Medulla oblongata (tissue), 1 donor: ENCODE data around the gene UBE2J2.

Experiments
- DNase-seq: peaks from one replicate; pipeline ENCODE4 v3.0.0-alpha.2; 2015; ENCODE audit errors: extremely low spot score

Gene UBE2J2

DNA sequence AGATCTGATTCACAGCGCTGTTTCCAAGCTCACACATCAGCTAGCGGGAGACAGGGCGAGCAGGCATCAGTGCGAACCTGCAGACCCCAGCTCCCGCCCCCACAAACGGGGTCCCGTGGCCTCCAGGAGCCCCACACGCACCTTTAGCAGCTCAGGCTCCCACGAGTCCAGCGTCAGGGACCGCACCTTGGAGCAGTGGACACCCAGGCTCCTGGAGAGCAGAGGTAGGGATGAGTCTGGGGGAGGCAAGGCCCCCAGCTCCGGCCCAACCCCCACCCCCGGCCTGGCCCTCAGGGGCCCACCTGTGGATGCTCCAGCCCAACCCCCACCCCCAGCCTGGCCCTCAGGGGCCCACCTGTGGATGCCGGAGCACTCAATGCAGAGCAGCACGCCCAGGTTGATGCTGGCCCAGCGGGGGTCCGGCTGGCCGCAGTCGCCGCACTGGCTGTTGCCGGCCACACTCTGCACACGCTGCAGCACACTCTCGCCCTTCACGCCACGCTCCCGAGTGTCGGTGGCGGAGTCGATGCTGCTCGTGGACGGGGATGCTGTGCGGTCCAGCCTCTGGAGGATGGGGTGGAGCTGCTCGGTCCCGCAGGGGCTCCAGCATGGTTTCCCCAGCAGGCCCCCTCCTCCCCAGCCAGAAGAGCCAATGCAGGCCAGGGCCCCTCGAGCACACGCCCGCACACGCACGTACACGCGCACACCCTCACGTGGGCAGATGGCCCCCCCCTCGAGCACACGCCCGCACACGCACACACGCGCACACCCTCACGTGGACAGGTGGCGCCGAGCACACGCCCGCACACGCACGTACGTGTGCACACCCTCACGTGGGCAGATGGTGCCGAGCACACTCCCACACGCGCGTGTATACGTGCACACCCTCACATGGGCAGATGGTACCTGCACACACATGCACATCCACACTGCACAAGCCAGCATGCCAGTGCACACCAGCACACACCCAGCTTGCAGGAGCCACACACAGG is 22.7 kb upstream of the UBE2J2 start:
- DNase-seq: no peak

DNA sequence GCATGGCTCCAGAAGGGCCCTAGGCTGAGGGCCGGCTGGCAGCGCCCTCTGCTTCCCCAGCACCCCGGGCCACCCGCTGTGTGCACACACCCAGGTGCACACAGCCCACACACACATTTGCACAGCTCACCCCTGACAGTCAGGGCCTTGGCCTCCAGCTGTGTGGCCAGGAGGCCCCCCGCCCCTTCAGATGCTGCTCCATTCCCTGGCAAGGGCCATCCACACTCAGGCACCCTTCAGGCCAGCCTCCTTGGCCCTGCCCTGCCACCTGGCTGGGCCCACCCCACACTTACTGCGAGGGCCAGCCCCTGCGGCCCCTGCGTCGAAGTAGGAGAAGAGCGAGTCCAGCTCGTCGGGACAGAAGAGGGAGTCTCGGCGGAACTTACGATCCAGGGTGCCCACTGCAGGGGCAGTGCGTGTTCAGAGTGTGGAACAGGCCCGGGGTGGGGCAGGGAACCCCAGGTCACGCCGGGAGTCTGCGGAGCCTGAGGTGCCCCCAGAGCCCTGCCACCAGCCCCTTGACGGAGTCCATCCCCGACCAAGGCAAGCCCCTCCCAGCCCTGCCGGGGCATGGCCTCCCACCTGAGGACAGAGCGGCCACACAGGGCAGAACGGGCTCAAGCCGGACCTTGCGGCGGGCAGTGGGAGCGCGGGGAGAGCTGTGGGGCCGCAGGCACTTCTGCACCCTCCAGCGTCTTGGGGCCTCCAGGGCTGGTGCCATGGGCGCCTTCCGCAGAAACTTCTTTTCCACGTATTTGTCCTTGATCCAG is 21.7 kb upstream of the UBE2J2 start:
- no peak for DNase-seq

DNA sequence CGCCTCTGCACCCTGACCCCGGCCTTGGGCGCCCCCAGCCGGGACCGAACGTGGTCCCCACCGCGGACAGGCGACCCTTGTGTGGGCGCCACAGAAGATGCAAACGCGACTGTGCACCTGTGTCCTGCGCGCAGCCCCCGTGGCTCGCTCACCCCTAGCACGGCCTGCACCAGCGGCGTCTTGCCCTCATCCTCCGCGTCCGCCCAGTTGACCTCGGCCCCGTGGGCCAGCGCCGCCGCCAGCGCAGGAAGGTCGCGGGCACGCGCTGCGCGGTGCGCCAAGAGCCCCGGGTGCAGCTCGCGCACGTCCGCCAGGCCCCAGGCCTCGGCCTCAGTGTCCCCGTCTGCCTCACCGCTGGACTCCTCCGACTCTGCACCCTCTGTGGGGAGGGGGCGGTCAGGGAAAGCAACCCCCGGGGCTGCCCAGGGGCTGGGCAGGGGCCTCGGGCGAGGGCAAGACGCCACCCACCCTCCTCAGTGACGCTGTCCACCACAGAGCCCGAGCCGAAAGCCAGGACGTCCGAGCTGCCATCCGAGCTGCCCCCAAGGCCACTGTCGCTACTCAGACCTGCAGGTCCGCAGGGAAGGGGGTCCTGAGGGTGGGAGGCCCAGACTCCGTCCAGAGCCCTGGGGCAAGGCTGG is 20.7 kb upstream of the UBE2J2 start:
- DNase-seq: no peak

DNA sequence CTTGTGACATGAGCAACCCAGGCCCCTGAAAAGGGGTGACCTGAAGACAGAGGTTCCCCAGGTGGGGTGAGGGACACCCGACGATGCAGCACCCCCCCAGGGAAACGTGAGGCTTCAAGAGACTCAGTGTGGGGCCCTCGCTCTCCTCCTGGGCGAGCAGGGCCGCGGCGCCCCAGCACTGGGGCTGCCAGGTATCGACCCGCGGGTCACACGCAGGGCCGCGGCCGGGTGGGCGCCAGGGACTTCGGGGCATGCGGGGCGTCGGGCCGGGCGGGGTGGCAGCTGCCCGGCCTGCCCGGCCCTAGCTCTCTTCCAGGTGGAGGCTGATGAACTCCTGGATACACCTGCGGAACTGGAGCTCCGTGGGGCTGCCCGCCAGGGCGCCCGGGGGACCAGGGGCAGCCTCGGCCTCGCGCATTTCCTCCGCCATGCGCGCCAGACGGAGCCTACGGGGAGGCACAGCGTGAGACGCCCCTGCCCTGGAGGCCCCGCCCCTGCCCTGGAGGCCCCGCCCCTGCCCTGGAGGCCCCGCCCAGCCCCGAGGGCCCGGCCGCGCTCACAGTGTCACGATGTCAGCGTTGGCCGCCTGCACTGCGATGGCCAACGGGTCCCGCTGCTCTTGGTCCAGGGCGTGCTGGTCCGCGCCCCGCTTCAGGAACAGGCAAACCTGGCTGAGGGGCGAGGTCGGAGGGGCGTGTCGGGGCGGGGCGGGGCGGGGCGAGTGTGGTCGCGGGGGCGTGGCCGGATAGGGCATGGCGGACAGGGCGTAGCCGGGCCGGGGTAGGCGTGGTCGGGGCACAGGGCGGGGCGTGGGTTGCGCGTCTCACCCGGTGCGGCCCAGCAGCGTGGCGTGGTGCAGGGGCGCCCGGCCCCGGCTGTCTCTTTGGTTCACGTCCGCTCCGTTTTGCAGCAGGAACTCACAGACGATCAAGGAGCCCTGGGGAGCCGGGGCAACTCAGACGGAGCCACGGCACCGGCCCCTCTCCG is 19.9 kb upstream of the UBE2J2 start:
- no peak for DNase-seq

DNA sequence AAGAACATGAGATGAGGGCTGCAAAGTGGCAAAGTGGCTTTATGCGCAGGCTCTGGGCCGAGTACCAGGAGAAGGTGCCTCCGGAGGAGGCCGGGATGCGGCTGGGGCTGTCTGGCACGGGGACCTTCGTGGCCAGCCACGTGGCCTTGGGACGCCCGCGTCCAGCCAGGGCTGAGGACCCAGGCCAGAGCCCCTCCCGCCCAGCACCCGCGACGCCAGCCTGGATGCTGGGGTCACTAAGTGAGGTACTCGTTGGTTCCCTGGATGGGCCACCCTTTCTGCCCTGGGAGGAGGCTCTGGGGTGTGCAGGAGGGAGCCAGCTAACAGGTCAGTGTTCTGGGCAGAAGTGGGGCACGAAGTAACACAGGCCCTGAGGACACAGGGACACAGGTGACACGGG is 19.2 kb upstream of the UBE2J2 start:
- DNase-seq: no peak

DNA sequence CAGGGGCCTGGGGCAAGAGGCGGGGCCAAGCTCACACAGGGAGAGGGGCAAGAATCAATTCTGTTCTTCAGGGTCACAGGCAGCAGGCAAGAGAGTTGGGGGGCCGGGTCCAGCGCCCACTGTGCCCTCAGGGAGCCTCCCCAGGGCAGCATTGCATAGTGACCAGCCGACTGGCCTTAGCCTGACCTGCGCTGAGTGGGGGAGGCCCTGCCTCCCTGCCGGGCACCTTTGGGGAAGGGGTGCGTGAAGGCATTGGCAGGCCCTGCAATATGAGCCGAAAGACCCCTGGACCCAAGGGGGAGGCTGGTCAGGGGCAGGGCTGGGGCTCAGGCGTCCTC is 18.8 kb upstream of the UBE2J2 start:
- no peak for DNase-seq

DNA sequence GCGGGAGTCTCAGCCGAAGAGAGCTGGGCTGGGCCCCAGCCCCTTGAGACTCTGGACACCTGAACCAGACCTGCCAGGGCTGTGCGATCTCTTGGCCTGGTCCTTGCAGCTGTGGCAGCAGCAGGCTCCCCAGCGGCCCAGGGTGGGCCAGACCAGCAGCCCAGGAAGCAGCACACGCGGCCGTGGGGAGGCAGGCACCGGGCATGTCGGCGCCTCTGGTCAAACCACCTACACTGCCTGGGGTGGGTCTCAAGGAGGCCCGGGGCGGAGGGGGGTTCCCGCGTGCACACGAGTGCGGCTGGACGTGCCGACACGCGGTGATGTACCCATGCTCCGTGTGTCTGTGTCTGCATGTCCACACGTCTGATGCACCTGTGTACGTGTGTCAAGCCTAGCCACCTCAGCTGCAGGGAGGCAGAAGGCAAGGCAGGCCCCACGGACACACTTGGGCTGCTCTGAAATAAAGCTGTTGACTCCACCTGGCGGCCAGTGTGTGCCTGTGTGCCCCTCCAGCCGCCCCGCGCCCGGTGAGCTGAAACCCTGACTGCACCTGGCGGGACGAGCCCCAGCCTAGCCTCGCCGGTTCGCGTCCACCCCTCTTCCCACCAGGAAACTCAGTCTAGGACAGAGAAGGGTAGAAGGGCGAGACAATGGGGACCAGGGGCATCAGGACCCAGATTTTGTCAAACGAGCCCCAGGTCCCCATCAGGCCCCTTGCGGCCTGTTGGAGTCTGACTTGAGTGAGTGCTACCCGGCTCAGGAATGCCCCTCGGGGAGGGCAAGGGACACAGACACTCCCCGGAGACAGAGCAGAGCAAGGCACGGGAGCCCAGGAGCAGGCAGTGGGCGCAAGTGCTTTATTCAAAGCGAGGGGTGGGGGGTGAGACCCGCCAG is 18.1 kb upstream of the UBE2J2 start:
- DNase-seq: peak; percentile 31

DNA sequence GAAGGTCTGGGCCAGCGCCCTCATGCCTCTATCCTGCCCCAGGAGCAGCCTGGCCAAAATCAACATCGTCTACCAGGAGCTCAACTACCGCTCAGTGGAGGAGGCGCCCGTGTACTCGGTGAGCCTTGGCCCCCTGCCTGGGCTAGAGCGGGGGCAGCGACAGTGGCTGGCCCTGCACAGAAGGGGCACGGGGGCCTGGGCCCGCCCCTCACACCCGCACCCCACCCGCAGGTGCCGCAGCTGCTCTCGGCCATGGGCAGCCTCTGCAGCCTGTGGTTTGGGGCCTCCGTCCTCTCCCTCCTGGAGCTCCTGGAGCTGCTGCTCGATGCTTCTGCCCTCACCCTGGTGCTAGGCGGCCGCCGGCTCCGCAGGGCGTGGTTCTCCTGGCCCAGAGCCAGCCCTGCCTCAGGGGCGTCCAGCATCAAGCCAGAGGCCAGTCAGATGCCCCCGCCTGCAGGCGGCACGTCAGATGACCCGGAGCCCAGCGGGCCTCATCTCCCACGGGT is 17.4 kb upstream of the UBE2J2 start:
- no peak for DNase-seq

DNA sequence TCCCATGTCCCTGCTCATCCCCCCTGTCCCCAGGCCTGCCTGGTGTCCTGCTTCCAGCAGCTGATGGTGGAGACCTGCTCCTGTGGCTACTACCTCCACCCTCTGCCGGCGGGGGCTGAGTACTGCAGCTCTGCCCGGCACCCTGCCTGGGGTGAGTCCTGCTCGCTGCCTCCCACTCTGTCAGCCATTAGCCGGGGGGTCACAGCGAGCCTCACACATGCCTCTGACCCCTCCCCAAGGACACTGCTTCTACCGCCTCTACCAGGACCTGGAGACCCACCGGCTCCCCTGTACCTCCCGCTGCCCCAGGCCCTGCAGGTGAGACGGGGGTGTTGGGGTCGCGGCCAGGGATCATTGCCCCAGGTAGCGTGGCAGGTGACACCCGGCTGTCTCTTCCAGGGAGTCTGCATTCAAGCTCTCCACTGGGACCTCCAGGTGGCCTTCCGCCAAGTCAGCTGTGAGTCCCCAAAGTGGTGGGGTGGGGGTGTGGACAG is 16.6 kb upstream of the UBE2J2 start:
- DNase-seq: no peak

DNA sequence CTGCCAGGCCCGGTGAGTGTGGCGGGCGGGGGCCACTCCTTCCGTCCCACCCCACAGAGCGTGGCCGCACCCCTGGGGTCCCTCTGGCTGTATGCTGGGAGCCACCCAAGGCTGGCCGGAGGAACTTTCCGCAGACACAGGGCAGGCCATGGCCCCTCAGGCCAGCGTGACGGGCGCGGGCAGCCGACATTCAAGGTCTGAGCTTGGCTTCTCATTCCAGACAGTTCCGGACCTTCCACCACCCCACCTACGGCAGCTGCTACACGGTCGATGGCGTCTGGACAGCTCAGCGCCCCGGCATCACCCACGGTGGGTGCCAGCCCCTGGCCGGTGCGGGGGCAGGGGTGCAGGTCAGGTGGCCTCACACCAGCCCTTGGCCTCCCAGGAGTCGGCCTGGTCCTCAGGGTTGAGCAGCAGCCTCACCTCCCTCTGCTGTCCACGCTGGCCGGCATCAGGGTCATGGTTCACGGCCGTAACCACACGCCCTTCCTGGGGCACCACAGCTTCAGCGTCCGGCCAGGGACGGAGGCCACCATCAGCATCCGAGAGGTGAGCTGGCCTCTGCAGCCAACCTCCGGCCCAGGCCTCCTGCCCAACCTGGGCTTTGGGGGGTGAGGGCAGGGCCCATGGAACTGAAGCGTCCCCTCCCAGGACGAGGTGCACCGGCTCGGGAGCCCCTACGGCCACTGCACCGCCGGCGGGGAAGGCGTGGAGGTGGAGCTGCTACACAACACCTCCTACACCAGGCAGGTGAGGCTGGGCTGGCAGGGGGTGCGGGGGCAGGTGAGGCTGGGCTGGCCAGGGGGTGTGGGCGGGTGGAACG is 13.8 kb upstream of the UBE2J2 start:
- DNase-seq: no peak

DNA sequence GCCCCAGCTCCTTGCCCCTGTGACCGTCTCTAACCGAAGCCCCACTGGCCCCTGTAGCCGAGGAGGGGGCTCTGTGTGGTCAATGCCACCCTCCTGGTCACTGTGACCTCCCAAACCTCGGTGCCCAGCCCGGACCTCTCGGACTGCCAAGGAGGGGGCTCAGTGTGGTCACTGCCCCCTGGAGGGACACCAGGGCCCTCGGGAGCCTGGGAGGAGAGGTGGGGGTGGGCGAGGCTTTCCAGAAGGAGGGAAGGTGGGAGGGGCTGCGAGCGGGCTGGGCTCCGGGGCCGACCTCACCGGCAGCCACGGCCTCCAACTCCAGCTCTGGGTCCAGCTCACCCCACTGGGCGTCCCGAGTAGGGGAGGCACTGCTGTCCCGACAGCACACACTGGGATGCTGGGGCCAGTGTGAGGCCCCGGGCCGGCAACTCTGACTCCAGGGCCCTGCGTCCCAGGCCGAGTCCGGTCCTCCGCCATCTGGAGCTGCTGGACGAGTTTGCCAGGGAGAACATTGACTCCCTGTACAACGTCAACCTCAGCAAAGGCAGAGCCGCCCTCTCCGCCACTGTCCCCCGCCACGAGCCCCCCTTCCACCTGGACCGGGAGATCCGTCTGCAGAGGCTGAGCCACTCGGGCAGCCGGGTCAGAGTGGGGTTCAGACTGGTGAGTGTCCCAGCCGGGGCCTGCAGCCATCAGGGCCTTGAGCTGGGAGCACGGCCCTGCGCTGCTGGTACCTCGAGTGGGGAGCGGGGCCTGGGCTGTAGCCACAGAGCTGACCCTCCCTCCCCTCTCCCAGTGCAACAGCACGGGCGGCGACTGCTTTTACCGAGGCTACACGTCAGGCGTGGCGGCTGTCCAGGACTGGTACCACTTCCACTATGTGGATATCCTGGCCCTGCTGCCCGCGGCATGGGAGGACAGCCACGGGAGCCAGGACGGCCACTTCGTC is 12.9 kb upstream of the UBE2J2 start:
- DNase-seq: no peak

DNA sequence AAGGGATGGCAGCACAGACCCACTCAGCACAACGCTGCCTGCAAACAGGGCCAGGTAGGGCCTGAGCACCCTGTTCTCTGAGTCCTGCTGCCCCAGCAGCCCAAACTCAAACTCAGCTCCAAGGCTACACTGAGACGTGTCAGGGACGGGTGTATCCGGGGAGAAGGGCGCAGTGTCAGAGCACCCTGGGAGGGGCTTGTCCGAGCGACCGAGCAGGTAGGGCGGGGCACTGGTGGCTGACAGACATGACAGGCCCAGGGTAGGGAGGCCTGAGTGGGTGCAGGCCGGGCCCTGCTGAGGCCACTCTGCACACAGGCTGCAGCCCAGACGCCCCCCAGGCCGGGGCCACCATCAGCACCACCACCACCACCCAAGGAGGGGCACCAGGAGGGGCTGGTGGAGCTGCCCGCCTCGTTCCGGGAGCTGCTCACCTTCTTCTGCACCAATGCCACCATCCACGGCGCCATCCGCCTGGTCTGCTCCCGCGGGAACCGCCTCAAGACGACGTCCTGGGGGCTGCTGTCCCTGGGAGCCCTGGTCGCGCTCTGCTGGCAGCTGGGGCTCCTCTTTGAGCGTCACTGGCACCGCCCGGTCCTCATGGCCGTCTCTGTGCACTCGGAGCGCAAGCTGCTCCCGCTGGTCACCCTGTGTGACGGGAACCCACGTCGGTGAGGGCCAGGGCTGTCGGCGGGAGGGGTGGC is 12.1 kb upstream of the UBE2J2 start:
- no peak for DNase-seq

DNA sequence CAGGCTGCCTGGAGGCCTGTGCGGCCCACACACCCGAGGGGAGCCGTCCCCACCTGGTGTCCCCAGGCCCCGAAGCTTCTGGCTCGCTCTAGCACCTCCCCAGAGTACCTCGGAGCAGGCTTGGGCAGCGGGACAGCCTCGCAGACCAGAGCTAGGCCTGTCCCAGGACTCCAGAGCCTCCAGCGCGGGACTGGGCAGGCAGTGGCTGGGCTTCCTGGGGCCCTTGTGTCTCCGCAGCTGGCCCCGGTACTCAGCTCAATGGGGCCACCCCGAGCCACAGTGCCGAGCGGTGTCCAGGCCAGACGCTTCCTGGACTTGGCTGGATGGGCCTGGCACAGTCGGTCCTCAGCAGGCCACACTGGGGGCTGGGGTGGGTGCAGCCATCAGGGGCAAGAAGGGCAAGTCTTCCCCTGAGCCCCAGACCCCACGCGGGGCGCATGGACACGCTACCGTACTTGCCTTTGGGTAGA is 11.5 kb upstream of the UBE2J2 start:
- DNase-seq: no peak

DNA sequence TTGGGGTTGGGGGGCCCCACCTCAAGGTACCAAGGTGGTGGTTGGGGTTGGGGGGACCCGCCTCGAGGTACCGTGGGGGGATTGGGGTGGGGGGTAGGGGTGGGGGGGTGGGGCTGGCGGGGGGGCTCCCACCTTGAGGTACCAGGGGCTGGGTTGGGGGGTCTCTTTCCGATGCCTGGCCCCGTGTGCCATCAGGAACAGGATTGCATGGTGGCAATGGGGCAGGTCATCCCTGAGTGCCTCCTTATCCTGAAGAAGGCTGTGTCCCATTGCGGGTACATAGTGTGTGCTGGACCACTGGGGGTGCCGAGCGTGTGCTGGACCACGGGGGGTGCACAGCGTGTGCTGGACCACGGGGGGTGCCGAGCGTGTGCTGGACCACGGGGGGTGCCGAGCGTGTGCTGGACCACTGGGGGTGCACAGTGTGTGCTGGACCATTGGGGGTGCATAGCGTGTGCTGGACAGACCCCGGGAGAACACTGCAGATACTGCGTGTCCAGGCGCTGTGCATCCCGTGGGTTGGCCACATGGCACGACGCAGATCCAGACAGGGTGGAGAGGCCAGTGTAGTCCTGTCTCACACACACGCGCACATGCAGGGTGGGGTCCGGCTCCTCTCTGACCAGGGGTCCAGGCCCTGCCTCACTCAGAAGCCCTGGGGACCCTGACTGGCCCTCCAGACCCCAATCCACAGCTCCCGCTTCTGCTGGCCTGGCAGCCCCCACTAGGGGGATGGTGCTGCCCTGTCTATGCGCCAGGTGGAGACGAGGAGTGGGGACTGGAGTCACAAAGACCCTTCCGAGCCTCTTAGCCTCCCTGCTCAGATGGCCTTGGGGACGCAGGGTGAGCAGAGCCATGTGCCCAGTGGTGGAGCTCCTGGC is 10.8 kb upstream of the UBE2J2 start:
- DNase-seq: no peak

DNA sequence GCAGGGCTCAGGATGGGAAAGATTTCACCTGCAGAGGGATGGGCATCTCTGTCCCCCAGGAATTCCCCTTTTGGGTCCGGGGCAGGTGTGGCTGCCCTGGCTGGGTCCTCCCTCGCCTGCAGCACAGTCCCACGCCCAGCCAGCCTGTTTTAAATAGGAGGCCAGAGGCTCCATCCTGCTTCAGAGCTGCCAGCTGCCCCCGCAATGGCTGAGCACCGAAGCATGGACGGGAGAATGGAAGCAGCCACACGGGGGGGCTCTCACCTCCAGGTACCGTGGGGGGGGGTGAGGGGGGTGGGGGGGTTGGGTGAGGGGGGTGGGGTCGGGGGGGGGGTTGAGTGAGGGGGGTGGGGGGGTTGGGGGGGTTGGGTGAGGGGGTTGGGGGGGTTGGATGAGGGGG is 10.2 kb upstream of the UBE2J2 start:
- DNase-seq: no peak

DNA sequence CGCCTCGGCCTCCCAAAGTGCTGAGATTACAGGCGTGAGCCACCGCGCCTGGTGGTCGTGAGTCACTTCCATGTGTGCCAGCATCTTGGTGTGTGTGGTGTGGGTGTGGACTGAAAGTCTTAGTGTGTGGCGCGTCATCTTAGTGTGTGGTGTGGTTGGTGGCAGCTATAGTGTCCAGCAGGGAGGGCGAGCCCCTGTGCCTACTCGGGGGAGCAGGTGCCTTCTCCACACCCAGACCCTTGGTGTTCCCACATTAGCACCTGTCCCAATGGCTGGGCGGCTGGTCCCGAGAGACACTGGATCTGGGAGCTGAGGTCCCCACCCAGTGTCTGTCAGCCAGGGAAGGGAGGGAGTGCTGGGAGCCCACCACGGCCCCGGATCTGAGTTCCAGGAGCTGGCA is 9.3 kb upstream of the UBE2J2 start:
- no peak for DNase-seq
